GM04503 (cell line): ENCODE results near the gene DPF3.
A peak's percentile ranks its signal among the peaks of the same experiment; 100 is the strongest.

ENCODE experiments used
- DNase-seq: peaks from one replicate; pipeline ENCODE4 v3.0.0-alpha.2; 2012; ENCODE audit warnings: low read depth

DPF3 gene

DNA sequence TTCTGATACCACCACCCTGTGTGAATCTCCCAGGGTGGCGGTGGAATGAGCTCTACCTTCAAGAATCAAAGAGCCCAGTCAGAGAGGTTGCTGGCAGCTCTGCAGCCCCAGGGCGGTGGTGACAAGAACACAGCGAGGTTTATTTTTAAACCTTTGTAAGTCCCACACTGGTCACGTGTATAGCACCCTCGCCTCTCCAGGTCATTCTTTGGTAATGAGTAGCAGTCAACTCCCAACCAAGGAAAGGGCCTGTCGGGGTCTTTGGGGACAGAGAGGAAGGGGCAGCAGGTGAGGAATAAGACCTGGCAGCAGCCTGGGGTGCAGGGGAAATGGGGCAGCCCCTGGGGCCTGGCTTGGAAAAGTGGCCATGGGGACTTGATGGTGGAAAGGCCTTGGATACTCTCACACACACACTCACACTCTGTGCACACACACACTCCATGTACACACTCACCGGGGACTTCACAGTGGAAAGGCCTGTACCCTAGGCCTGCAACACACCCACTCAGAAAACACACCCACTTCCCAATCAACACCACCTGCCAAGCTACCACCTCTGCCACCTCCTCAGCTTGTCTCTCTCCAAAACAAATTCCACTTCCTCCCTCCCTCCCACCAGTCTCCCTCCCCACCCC lies 178.6 kb downstream of the DPF3 start:
- no peak for DNase-seq

DNA sequence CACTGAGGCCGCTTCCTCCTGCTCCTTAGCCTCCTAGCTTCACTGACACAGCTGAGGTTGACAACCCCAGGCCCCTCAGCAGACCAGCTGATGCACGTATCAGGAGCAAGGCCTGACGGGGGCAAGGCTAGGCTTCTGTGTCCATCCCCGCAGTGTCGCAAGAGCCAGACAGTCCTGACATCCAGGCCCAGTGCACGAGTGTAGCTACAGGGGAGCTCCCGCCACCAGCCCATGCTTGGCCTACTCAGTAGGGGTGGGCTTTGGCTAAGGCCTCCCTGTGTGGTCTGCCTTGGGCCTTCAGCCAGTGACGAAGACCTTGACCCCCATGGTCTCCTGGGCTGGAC lies 179.1 kb downstream of the DPF3 start:
- no peak for DNase-seq

DNA sequence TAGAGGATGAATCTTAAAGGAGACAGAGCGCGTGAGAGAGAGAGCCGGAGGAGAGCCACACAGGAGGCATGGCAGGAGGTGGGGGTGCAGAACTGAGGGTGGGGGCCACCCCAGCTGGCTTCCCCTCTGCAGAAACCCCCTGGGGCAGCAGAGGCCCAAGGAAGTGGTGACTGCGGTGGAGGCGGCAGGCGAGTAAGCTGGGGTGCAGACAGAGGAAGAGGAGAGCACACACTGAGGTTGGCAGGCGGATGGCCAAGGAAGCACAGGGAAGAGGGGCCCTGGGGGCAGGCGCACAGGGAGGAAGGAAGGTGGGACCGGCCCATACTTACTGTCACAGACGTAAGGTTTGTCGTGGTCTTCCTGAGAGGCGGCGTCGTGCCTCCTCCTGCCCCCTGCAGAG lies 179.8 kb downstream of the DPF3 start:
- no peak for DNase-seq

DNA sequence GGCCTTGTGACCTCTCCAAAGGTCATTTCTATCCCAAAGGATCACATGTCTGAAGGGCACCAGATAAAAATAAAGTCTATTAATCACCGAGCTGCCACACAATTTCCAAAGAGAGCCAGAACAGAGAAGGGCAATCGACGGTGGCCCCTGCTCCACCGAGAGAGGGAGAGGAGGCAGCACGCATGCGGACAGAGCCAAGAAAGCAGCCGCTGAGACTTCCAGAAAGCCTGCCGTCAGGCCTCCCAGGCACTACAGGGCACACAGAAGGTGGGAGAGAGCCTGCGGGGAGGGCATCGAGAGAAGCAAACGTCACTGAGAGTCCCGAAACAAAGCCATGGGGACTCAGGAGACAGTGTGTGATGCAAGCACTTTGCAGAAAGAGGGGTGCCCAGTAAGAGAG lies 182.0 kb downstream of the DPF3 start:
- no peak for DNase-seq

- peak; percentile 15 for DNase-seq
Measured at GRCh38 chr14:72709916-72710611, 183.8 kb downstream of the DPF3 start.

DNA sequence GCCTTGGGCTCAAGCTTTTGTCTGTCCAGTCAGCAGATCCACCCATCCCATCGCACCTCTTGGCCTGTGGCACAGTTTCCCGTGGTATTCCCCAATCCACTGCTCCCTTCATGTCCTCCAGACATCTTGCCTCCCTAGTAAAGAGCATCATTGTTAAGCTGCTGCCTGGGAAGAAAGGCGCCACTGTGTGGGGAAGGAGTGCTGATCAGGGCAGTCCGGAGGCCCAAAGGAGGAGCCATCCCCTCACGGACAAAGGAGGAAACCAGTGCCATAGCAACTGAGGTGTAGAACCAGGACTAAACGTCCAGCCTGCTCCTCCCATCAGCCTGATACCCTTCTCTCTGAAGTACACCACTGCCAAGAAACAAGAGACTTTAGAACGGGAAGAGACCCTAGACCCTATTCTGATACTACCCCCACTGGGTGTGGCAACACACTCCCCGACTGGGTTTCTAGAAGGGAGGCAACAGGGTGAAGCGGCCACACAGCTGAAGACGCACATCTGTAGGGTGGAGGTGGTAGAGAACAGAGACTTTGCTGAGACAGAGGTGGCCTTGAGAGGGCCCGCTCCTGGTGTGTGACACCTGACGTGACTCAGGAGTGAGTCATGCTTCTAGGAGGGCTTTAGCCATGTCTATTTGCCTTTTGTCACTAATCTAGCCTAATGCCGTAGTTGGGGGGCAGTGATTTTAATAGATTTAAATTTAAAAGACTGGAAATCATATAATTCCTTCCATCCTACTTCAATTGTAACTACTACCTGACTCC lies 185.0 kb downstream of the DPF3 start:
- DNase-seq: no peak

- no peak for DNase-seq
Measured at GRCh38 chr14:72708222-72708621, 185.7 kb downstream of the DPF3 start.

DNA sequence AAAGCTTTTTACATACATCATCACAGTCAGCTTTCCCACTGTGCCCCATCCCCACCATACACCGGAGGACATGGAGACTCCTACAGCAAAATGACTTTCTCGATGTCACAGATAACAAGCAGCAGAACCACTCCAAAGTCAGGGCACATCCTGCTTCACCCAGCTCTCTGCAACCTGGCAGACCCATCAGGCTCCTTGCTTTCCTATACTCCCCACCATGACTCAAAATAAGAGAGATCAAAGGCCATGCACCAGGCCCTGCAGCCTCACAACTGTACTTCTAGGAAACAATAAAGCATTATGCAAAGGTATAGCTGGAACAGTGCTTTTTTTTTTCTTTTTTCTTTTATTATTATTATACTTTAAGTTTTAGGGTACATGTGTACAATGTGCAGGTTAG lies 187.4 kb downstream of the DPF3 start:
- no peak for DNase-seq

DNA sequence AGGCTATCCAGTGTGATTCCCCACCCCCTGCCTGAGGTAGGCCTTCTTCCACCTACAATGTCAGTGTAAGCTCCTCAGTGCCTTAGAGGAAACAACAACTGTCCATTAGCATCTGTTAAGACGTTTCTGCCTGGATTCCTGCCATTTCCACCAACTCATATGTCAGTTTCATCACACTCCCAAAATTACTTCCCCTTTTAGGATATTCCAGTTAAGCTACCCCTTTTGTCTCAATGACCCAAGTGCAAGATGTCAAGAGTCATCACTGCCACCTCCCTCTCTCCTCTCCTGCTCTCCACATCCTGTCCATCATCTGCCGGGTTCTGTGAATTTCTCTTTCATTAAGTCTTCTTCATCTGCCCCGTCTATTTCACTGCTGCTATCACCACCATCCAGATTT lies 189.4 kb downstream of the DPF3 start:
- DNase-seq: no peak

GRCh38 chr14:72701605-72702004 lies 192.3 kb downstream of the DPF3 start:
- DNase-seq: no peak

- no peak for DNase-seq
Measured at GRCh38 chr14:72701237-72701565, 192.7 kb downstream of the DPF3 start.

DNA sequence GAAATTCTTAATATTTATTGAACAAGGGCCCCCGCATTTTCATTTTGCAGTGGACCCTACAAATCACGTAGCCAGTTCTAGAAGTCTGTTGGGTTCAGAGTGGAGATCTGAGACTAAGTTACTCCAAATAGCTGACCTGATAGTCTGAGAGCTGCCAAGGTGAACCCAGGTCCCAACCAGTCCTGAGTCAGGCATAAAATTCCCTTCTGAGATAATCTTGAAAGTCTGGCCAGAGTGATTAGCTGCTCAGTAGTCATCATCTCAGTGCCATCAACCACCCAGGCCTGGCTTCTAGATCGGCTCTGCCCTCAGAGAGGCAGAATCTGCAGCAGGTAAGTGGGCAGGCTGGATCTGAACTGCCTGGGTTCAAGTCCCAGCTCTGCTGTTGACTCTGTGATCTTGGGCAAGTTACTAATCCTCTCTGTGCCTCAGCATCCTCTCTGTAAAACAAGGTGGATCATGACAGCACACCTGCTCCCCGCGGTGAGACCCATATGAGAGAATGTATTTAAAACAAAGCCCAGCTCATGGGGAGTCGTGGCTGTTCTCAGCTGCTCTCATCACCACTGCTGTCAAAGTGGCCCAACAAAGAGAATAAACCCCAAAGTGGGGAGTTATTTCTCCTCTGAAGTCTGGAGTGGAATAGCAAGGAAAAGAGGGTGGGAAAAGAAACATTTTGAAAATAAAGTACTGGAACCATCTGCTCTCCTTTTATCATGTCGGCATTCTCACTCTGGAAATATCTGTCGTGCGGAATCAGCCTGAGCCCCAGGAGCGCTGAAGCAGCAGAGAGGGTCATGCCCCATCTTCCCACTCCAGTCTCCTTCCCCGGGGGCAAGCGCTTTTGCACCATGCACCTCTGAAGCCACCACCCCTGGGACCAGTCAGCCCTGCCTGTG lies 193.3 kb downstream of the DPF3 start:
- DNase-seq: no peak

DNA sequence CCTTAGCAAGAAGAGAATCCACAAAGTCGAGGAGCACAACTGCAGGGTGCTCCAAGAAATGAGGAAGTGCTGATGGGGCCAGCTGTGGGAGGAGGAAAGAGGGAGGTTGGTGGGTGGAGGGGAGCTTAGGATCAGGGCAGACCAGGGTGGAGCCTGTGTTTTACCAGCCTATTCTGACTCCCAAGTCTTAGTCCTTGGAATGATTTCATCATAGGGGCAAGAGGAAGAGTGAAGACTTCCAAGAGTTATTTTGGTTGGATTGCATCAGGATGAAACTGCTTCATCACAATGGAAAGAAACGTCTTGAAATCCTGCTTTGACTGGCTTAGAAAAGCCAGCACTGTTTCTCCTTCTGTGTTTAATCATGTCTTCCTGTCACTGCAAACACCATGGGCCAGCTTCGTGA lies 194.0 kb downstream of the DPF3 start:
- peak; percentile 89 for DNase-seq

DNA sequence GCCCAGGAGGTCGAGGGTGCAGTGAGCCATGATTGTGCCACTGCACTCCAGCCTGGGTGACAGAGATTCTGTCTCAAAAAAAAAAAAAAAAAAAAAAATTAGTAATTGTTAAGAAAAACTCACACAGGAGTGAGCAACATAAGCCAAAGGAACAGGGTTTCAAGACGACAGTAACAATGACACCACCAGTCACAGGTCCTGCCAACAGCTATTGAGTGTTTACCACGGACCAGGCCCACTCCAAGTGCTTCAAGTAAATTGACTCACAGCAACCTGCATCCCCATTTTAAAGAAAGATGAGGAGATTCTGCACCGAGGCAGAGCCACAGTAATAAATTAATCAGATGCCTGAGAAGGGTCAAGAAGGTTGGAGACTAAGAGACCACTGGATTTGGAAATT lies 194.5 kb downstream of the DPF3 start:
- no peak for DNase-seq

DNA sequence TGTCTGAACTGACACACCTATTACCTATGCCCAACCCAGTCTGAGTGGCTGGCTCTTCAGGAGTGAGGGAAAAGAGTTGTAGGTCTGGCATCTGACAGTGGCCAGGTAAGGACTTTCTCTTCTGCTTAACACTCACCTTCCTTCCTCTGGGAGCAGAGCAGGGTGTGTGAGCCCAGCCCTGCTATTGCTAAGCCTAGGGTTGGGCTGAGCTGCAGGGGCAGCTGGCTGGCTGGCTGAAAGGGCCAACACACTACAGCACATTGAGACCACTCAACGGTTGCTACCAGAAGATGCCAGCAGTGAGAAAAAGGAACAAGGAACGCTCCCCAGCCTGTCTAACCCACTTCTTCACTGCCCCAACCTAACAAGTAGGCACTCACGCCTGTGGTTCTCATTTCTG lies 201.2 kb downstream of the DPF3 start:
- no peak for DNase-seq

GRCh38 chr14:72690324-72690723 lies 203.6 kb downstream of the DPF3 start:
- no peak for DNase-seq

DNA sequence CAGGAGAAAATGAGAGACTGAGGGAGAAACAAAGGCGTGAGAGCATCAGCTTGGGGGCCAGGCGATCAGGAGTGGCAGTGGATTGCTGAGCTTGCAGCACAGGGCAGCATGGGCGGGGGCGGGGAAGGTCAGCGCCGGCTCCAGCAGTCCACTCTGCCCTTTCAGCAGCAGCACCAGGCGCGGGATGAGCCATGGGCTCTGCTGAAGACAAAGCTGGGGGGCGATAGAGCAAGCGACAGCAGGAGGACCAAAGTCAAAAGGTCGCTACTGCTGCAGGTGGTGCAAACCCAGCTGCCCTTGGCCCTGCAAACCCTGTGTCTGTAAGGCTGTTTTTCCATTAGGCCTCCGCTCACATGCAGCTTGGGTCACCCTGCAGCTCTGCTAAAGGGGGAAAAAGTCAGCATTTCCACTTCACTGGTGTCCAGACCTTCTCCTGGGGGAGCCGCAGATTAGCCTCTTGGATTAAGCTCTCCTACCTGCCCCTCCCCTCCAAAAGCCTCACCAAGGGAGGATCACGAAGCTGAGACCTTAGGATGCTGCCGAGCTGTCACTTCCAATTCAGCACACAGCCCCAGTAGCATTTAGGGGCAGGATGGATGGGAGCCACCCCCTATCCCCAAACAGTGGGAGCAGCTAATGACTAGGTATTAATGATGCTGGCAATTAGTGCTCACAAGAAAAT lies 204.8 kb downstream of the DPF3 start:
- DNase-seq: no peak

DNA sequence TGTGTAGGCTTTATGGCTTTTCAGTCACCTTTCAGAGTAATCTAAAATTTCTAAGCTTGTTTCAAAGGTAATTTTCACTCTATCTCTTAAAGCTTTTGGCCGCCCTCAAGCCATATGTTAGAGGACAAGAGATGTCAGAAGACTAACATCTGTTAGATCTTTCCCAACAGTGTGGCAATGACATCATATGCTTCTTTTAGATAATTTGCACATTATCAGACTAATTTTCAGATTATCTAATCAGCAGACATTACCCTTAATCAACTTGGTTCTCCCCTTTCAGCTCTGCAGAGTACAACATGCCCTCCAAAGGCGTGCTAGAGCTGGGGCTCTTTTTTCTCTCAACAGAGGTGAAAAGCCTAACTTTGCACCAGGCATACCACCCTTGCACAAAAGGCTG lies 207.1 kb downstream of the DPF3 start:
- DNase-seq: no peak

DNA sequence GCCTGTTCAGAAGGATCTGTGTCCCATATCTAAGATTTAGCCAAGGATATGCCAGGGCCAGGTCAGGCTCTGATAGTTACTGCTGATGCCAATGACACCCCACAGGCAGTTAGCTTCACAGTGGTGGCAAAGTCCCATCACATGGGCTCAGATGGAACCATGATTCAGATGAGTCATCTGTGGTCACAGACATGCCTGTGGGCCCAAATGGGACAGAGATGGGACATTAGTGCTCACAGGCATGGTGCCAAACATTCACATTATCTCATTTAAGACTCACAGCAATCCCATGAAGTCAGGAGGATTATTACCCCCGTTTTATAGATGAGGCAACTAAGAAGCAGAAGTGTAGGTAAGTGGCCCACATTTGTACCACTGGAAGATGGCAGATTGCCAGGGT lies 207.8 kb downstream of the DPF3 start:
- DNase-seq: no peak

- DNase-seq: no peak
Measured at GRCh38 chr14:72685456-72685855, 208.4 kb downstream of the DPF3 start.

DNA sequence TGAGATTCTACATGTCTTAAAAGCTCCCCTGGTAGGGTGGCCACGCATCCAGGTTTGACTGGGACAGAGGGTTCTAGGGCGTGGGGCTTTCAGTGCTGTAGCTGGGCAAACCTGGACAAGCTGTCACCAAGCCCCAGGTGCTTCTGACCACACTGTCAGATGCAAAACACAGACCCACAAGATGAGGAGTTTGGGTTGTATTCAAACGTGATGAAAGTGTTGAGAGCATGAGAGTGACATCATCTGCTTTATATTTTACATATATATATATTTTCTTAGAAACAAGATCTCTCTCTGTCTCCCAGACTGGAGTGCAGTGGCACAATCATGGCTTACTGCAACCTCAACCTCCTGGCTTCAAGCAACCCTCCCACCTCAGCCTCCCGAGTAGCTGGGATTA lies 210.1 kb downstream of the DPF3 start:
- no peak for DNase-seq

- peak; percentile 91 for DNase-seq
Measured at GRCh38 chr14:72682188-72682587, 211.7 kb downstream of the DPF3 start.
